Measurements from ENCODE around the gene NADSYN1.
"Not testable (repeated sequence)": the region's sequence is repeated elsewhere in the genome, so short reads cannot be mapped to it uniquely, and the experiment has no call there.

NADSYN1 gene

GRCh38 chr11:71453037-71453917 lies at the start of gene NADSYN1:
Gene NADSYN1, plus strand, starts transcription at chr11:71453203. Its CDS starts 94 bp downstream, at chr11:71453297.
- peak; percentile 93 to 96 for DNase-seq (ENCODE audit: low read depth in 2 of 2)

GRCh38 chr11:71404209-71404608 lies 48.8 kb upstream of the NADSYN1 start:
- no peak for DNase-seq (ENCODE audit: low read depth in 2 of 2)

- no peak for DNase-seq (ENCODE audit: low read depth in 2 of 2)
Measured at GRCh38 chr11:71406681-71407080, 46.3 kb upstream of the NADSYN1 start.

- no peak for DNase-seq (ENCODE audit: low read depth in 2 of 2)
Measured at GRCh38 chr11:71407356-71407755, 45.6 kb upstream of the NADSYN1 start.

GRCh38 chr11:71408826-71409225 lies 44.2 kb upstream of the NADSYN1 start:
- no peak for DNase-seq (ENCODE audit: low read depth in 2 of 2)

- DNase-seq (ENCODE audit: low read depth in 2 of 2): no peak
Measured at GRCh38 chr11:71410363-71410966, 42.5 kb upstream of the NADSYN1 start.

GRCh38 chr11:71414645-71415044 lies 38.4 kb upstream of the NADSYN1 start:
- DNase-seq (ENCODE audit: low read depth in 2 of 2): no peak

GRCh38 chr11:71418643-71419042 lies 34.4 kb upstream of the NADSYN1 start:
- no peak for DNase-seq (ENCODE audit: low read depth in 2 of 2)

GRCh38 chr11:71420455-71421241 lies 32.4 kb upstream of the NADSYN1 start:
- no peak for DNase-seq (ENCODE audit: low read depth in 2 of 2)

GRCh38 chr11:71421392-71421950 lies 31.5 kb upstream of the NADSYN1 start:
- no peak for DNase-seq (ENCODE audit: low read depth in 2 of 2)

GRCh38 chr11:71422318-71422717 lies 30.7 kb upstream of the NADSYN1 start:
- DNase-seq (ENCODE audit: low read depth in 2 of 2): not testable (repeated sequence)

- no peak for DNase-seq (ENCODE audit: low read depth in 2 of 2)
Measured at GRCh38 chr11:71423181-71423790, 29.7 kb upstream of the NADSYN1 start.

GRCh38 chr11:71425409-71425808 lies 27.6 kb upstream of the NADSYN1 start:
- DNase-seq (ENCODE audit: low read depth in 2 of 2): no peak

GRCh38 chr11:71425860-71426259 lies 27.1 kb upstream of the NADSYN1 start:
- DNase-seq (ENCODE audit: low read depth in 2 of 2): no peak

GRCh38 chr11:71426413-71426812 lies 26.6 kb upstream of the NADSYN1 start:
- no peak for DNase-seq (ENCODE audit: low read depth in 2 of 2)

- no peak for DNase-seq (ENCODE audit: low read depth in 2 of 2)
Measured at GRCh38 chr11:71428861-71429435, 24.1 kb upstream of the NADSYN1 start.

- DNase-seq (ENCODE audit: low read depth in 2 of 2): no peak
Measured at GRCh38 chr11:71429701-71430100, 23.3 kb upstream of the NADSYN1 start.

- DNase-seq (ENCODE audit: low read depth in 2 of 2): no peak
Measured at GRCh38 chr11:71430166-71430565, 22.8 kb upstream of the NADSYN1 start.

GRCh38 chr11:71431271-71431670 lies 21.7 kb upstream of the NADSYN1 start:
- no peak for DNase-seq (ENCODE audit: low read depth in 2 of 2)

GRCh38 chr11:71432761-71433647 lies 20.0 kb upstream of the NADSYN1 start:
- DNase-seq (ENCODE audit: low read depth in 2 of 2): no peak
